B cell (primary cell): Measurements from ENCODE around the gene TAS2R50. TPM values are rescaled to one million over a fixed set of nuclear protein-coding genes. Genes with fewer than 3 reads are reported as not detected.

Experiments
- ATAC-seq: fragments of 200-7000 bp; cut with Tn5 transposase; one replicate; pipeline ENCODE4 v1.10.0; 2021; ENCODE audit warnings: low read depth, mild to moderate bottlenecking, moderate number of reproducible peaks, moderate library complexity
- CTCF ChIA-PET: fragments of 350-600 bp; sonication (Branson Sonifier 250); formaldehyde crosslinking; loops from one replicate; lab custom pipeline; 2021; ENCODE audit warnings: antibody characterized with exemption, inconsistent platforms; lab: Charles Lee
- POLR2A ChIA-PET: fragments of 350-600 bp; sonication (Branson Sonifier 250); formaldehyde crosslinking; loops from one replicate; lab custom pipeline; 2021; ENCODE audit warnings: antibody characterized with exemption; lab: Charles Lee
- DNase-seq: peaks from one replicate; pipeline ENCODE4 v3.0.0; 2013
- H2AFZ ChIP-seq: 2 replicates; pipeline ENCODE4 v1.6.1; 2012; ENCODE audit warnings: mild to moderate bottlenecking, low read depth, low read length; ENCODE audit not compliant: insufficient read depth, poor library complexity, severe bottlenecking
- H3K27ac ChIP-seq, 2 donors: 1 replicate in 1 of 2; 2 replicates in 1 of 2; pipeline ENCODE4 v1.5.1; 2012 to 2013; ENCODE audit warnings: low read length in 2 of 2, mild to moderate bottlenecking in 2 of 2, moderate library complexity in 1 of 2
- H3K27me3 ChIP-seq, 4 experiments: fragments of 200-600 bp in 1 of 4; sonication (generic) in 1 of 4; replicated peaks in 1 of 4; 1 replicate in 2 of 4; 2 replicates in 2 of 4; pipeline versions ENCODE4 v1.6.1 to v1.7.0; 2013 to 2016; ENCODE audit warnings: low read length in 3 of 4, mild to moderate bottlenecking in 2 of 4, mixed read lengths in 1 of 4, moderate library complexity in 1 of 4; ENCODE audit not compliant: insufficient read depth in 4 of 4, control insufficient read depth in 3 of 4; ENCODE audit errors: control extremely low read depth in 1 of 4
- H3K36me3 ChIP-seq, 2 experiments: replicated peaks in 1 of 2; 1 replicate in 1 of 2; 2 replicates in 1 of 2; pipeline versions ENCODE4 v1.6.1 to v1.7.1; 2013; ENCODE audit warnings: low read length in 1 of 2; ENCODE audit not compliant: insufficient read depth in 2 of 2, control insufficient read depth in 1 of 2; ENCODE audit errors: control extremely low read depth in 1 of 2, extremely low read depth in 1 of 2
- H3K4me1 ChIP-seq, 2 donors: fragments of 200-600 bp in 1 of 2; sonication (generic) in 1 of 2; 1 replicate in 1 of 2; 2 replicates in 1 of 2; pipeline versions ENCODE4 v1.5.1 to v1.6.1; 2013 to 2017; ENCODE audit warnings: low read length in 2 of 2; ENCODE audit not compliant: control insufficient read depth in 2 of 2, insufficient read depth in 2 of 2
- H3K4me2 ChIP-seq: replicated peaks from 2 replicates; pipeline ENCODE3; 2012; ENCODE audit warnings: mild to moderate bottlenecking, low read depth, low read length; ENCODE audit not compliant: poor library complexity, severe bottlenecking
- H3K4me3 ChIP-seq, 5 experiments: fragments of 200-600 bp in 1 of 5; sonication (generic) in 1 of 5; 1 replicate in 3 of 5; 2 replicates in 2 of 5; pipeline versions ENCODE4 v1.5.1 to v1.7.0; 2011 to 2016; ENCODE audit warnings: low read length in 4 of 5, mild to moderate bottlenecking in 4 of 5, low read depth in 2 of 5, control low read depth in 1 of 5, moderate library complexity in 1 of 5; ENCODE audit not compliant: insufficient read depth in 1 of 5; ENCODE audit errors: control extremely low read depth in 1 of 5, extremely low read depth in 1 of 5
- H3K79me2 ChIP-seq: fragments of 200-600 bp; sonication (generic); one replicate; pipeline ENCODE4 v1.6.0; 2016; ENCODE audit warnings: low read length; ENCODE audit not compliant: control insufficient read depth, insufficient read depth
- H3K9ac ChIP-seq: fragments of 200-600 bp; sonication (generic); 2 replicates; pipeline ENCODE4 v1.6.1; 2017; ENCODE audit warnings: mild to moderate bottlenecking, low read length, moderate library complexity
- H3K9me3 ChIP-seq, 3 donors: one replicate each; pipeline versions ENCODE4 v1.6.1 to v1.7.1; 2013; ENCODE audit warnings: low read length in 2 of 3; ENCODE audit not compliant: control insufficient read depth in 2 of 3, insufficient read depth in 1 of 3; ENCODE audit errors: control extremely low read depth in 1 of 3
- H4K20me1 ChIP-seq: 2 replicates; pipeline ENCODE4 v1.6.0; 2012; ENCODE audit warnings: mild to moderate bottlenecking, low read length; ENCODE audit not compliant: insufficient read depth, control insufficient read depth, poor library complexity, severe bottlenecking
- H3K27ac Mint-ChIP-seq: one replicate; pipeline ENCODE4 v1.8.0; 2021; ENCODE audit warnings: mixed read lengths
- H3K27me3 Mint-ChIP-seq: one replicate; pipeline ENCODE4 v1.8.0; 2021; ENCODE audit warnings: mixed read lengths
- H3K4me1 Mint-ChIP-seq: one replicate; pipeline ENCODE4 v1.8.0; 2021; ENCODE audit warnings: mixed read lengths
- H3K4me3 Mint-ChIP-seq: one replicate; pipeline ENCODE4 v1.8.0; 2021; ENCODE audit warnings: mixed read lengths
- H3K9me3 Mint-ChIP-seq: one replicate; pipeline ENCODE4 v1.8.0; 2022; ENCODE audit warnings: mixed read lengths; ENCODE audit not compliant: insufficient read depth
- CTCF ChIP-seq: fragments of 200-600 bp; IDR thresholded peaks from one replicate; pipeline ENCODE4 v1.8.0; 2022; ENCODE audit warnings: antibody characterized with exemption, mild to moderate bottlenecking
- EZH2 ChIP-seq: IDR thresholded peaks from 2 replicates; pipeline ENCODE4 v1.6.1; 2012; ENCODE audit warnings: borderline replicate concordance, low read depth, mild to moderate bottlenecking, moderate library complexity, low read length; ENCODE audit not compliant: insufficient read depth, poor library complexity, severe bottlenecking
- WGBS: methylation state at CpG from one replicate; pipeline ENCODE4 v1.1.5; 2013; ENCODE audit warnings: missing lambda C conversion rate; ENCODE audit not compliant: insufficient coverage; 5-methylcytosine and 5-hydroxymethylcytosine counted together
- intact Hi-C: fragments of 100-400 bp; cut with micrococcal nuclease; formaldehyde crosslinking; loops from one replicate; pipeline ENCODE4 v1.10.0; 2022
- polyA plus RNA-seq: library from polyadenylated mRNA; depleted of rRNA; stranded (reverse); fragments of >200 nt; gene quantifications from 2 replicates; pipeline ENCODE4 v1.2.3, GENCODE V29; 2012
- total RNA-seq, 2 donors: library from RNA; stranded (reverse); fragments of 120-200 nt in 1 of 2; gene quantifications; 1 replicate in 1 of 2; 2 replicates in 1 of 2; pipeline versions ENCODE4 v1.2.3 to v1.2.4, GENCODE V29; 2013 to 2022

Gene TAS2R50
- total and polyA plus RNA-seq, 2 donors (not counting 1 experiment from before 2014, with no cell fraction given): 0.28 to 1.9 TPM

- H3K9ac ChIP-seq: no peak overlapping the region
- H3K9me3 ChIP-seq: peaks cover 0 to 4% (median 0%) of the 10 kb centered on the region in 3 donors
- Mint-ChIP-seq H3K4me3 (no peak overlapping the region), H3K4me1 (no peaks in the 10 kb centered on the region), H3K27ac (no peak overlapping the region), H3K9me3 (no peaks in the 10 kb centered on the region), H3K27me3 (no peaks in the 10 kb centered on the region)
- H3K27me3 ChIP-seq: no peaks in the 10 kb centered on the region
- no peak for DNase-seq
- H3K4me1 ChIP-seq: no peaks in the 10 kb centered on the region
- H3K27ac ChIP-seq: no peak overlapping the region
- no peak for ATAC-seq
- H3K36me3 ChIP-seq: peaks cover 4 to 9% of the 10 kb centered on the region in 2 experiments
- no peak overlapping the region for H2AFZ ChIP-seq
- peaks cover 7% of the 10 kb centered on the region for H4K20me1 ChIP-seq
- no peak overlapping the region for H3K4me2 ChIP-seq
- CTCF ChIA-PET: no interaction called here
- H3K79me2 ChIP-seq: no peaks in the 10 kb centered on the region
- no CpG with 5 or more reads among the region's 2 CpGs for WGBS
- H3K4me3 ChIP-seq: no peak overlapping the region
- TF ChIP-seq EZH2: no peak
- TF ChIP-seq CTCF: no peak
- POLR2A ChIA-PET: no interaction called here
- intact Hi-C loops: no loop called here
Measured at GRCh38 chr12:10989107-10989506, 2.4 kb upstream of the TAS2R50 start.

GRCh38 chr12:10982244-10982643 is 4.5 kb downstream of the TAS2R50 start:
- no peak overlapping the region for H3K27ac Mint-ChIP-seq
- intact Hi-C loops: no loop called here
- POLR2A ChIA-PET: no interaction called here

More at GRCh38 chr12:10982244-10982643, 4.5 kb downstream of the TAS2R50 start:
- Histone ChIP-seq H3K27me3 (no peaks in the 10 kb centered on the region), H3K4me1 (no peaks in the 10 kb centered on the region), H3K36me3 (no peaks in the 10 kb centered on the region), H3K4me3 (no peak overlapping the region), H3K79me2 (no peaks in the 10 kb centered on the region), H3K9ac (no peak overlapping the region), H2AFZ (no peak overlapping the region), H3K4me2 (no peak overlapping the region), H3K9me3 (no peaks in the 10 kb centered on the region), H4K20me1 (no peaks in the 10 kb centered on the region), H3K27ac (no peak overlapping the region)
- H3K4me3 Mint-ChIP-seq: no peak overlapping the region
- H3K4me1 Mint-ChIP-seq: peaks cover 3% of the 10 kb centered on the region
- no peaks in the 10 kb centered on the region for H3K27me3 Mint-ChIP-seq
- H3K9me3 Mint-ChIP-seq: no peaks in the 10 kb centered on the region
- TF ChIP-seq CTCF: no peak
- TF ChIP-seq EZH2: no peak
- ATAC-seq (no peak), DNase-seq (no peak)
- CTCF ChIA-PET: no interaction called here
- 92% methylated on average over 2 of the region's 5 CpGs for WGBS
